WERI-Rb-1 (cell line): ENCODE results near the gene KRTAP13-1.

Experiments
- DNase-seq: peaks from one replicate; pipeline ENCODE4 v3.0.0-alpha.2; 2020
- H3K27ac ChIP-seq: fragments of 250-450 bp; sonication (Bioruptor Pico); 2 replicates; pipeline ENCODE4 v1.5.1; 2020; ENCODE audit warnings: mild to moderate bottlenecking, moderate library complexity
- H3K27me3 ChIP-seq: fragments of 250-450 bp; sonication (Bioruptor Pico); 2 replicates; pipeline ENCODE4 v1.5.1; 2021; ENCODE audit warnings: mild to moderate bottlenecking, low read depth, moderate library complexity; ENCODE audit not compliant: insufficient read depth, severe bottlenecking
- H3K36me3 ChIP-seq: fragments of 250-450 bp; sonication (Bioruptor Pico); 2 replicates; pipeline ENCODE4 v1.5.1; 2020; ENCODE audit warnings: mild to moderate bottlenecking, moderate library complexity
- H3K4me3 ChIP-seq: 2 replicates; pipeline ENCODE4 v1.5.1; 2011; ENCODE audit warnings: low read depth, mild to moderate bottlenecking, control low read depth, low read length
- H3K9me3 ChIP-seq: fragments of 250-450 bp; sonication (Bioruptor Pico); 2 replicates; pipeline ENCODE4 v1.5.1; 2021; ENCODE audit warnings: mild to moderate bottlenecking, moderate library complexity; ENCODE audit not compliant: severe bottlenecking
- TF ChIP-seq, protein P1 (sequence below): IDR thresholded peaks from 2 replicates; pipeline ENCODE4 v1.5.1; 2011; ENCODE audit warnings: low read depth, mild to moderate bottlenecking, control low read depth, inconsistent platforms, low read length

Gene KRTAP13-1

DNA sequence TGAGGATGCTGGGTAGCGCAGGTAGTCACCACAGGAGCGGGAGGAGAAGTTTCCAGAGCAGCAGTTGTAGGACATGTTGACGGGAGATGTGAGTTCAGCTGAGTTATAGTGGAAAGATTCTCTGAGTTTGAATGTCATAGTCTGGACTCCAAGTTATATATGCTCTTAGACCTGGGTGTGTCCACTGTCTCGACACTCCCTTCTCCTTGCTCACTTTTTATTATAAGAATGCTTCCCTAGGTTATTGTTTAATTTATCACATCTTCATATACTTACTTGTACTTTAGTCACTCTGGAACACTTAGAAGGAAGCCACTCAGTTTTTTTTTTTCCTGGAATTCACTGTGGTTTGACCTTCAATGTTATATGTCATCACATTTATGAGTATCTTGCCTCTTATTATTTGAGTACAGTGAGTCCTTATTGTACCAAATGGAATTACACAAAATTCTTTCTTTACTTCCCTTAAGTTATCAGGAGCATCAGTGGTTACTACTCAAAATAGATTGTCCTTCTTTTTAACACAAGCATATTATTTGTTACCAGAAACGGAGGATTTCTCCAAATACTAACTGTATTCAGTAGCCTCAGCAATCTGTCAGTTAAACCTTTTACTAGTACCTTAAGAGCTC is 23.6 kb upstream of the KRTAP13-1 start, which contains the start of gene KRTAP13-2:
TSS of gene KRTAP13-2 (minus strand) at position 133 of the 632 bp plus-strand sequence. CDS start at position 75, 58 bp downstream.
- DNase-seq: no peak
- H3K27ac ChIP-seq: no peak within 1 kb of the TSS
- TF ChIP-seq, protein P1, sequence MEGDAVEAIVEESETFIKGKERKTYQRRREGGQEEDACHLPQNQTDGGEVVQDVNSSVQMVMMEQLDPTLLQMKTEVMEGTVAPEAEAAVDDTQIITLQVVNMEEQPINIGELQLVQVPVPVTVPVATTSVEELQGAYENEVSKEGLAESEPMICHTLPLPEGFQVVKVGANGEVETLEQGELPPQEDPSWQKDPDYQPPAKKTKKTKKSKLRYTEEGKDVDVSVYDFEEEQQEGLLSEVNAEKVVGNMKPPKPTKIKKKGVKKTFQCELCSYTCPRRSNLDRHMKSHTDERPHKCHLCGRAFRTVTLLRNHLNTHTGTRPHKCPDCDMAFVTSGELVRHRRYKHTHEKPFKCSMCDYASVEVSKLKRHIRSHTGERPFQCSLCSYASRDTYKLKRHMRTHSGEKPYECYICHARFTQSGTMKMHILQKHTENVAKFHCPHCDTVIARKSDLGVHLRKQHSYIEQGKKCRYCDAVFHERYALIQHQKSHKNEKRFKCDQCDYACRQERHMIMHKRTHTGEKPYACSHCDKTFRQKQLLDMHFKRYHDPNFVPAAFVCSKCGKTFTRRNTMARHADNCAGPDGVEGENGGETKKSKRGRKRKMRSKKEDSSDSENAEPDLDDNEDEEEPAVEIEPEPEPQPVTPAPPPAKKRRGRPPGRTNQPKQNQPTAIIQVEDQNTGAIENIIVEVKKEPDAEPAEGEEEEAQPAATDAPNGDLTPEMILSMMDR: no peak
- H3K9me3 ChIP-seq: peaks cover 6% of the 10 kb centered on the region
- H3K4me3 ChIP-seq: no peak within 1 kb of the TSS
- H3K27me3 ChIP-seq: peaks cover 65% of the 10 kb centered on the region
- no peaks in the 10 kb centered on the region for H3K36me3 ChIP-seq

DNA sequence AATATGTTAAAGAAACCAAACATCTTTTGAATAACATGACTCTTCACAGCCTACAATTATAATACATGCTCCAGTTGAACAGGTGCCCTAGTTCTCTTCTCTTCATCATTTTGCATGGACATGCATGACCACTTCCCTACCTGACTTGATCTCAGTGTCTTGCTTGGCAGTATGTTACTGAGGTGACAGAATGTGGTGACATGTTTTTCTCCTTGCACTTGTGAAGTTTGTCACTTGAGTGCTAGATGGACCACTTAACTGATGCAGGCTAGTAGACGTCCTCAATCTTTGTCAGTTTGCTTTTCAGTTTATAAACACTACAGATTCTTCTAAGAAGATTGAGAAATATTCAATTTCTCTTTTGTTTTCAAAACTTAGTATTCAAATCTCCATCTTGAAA is 13.6 kb upstream of the KRTAP13-1 start:
- Histone ChIP-seq H3K27ac (no peak overlapping the region), H3K4me3 (no peak overlapping the region), H3K9me3 (no peaks in the 10 kb centered on the region), H3K36me3 (no peaks in the 10 kb centered on the region), H3K27me3 (peaks cover 81% of the 10 kb centered on the region)
- DNase-seq: no peak
- TF ChIP-seq, protein P1: no peak

DNA sequence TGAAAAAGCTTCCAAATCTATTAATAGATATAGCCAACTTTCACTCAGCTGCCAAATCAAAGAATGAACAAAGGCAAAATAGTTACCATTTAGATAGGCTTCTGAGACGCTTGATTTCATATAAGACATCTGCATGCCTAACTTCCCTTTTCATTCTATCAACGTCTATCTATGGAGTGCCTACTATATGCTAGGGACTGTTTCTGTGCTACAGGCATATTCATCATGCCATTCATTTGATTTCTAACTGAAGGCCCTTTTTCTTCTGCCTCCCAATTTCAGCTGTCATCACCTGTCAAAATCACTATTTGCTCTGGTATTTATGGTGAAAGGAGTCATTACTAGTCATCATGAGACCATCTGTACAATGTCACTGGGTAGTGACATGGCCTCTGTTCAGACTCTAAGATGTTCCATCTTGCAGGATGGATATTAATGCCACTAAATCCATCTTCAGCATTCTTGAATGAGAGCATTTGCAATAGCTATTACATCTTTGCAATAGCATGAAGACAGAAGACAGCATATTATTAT is 4.3 kb upstream of the KRTAP13-1 start:
- DNase-seq: no peak
- no peak overlapping the region for H3K27ac ChIP-seq
- TF ChIP-seq, protein P1: no peak
- no peak overlapping the region for H3K4me3 ChIP-seq
- H3K36me3 ChIP-seq: no peaks in the 10 kb centered on the region
- H3K9me3 ChIP-seq: peaks cover 10% of the 10 kb centered on the region
- H3K27me3 ChIP-seq: peaks cover 85% of the 10 kb centered on the region

DNA sequence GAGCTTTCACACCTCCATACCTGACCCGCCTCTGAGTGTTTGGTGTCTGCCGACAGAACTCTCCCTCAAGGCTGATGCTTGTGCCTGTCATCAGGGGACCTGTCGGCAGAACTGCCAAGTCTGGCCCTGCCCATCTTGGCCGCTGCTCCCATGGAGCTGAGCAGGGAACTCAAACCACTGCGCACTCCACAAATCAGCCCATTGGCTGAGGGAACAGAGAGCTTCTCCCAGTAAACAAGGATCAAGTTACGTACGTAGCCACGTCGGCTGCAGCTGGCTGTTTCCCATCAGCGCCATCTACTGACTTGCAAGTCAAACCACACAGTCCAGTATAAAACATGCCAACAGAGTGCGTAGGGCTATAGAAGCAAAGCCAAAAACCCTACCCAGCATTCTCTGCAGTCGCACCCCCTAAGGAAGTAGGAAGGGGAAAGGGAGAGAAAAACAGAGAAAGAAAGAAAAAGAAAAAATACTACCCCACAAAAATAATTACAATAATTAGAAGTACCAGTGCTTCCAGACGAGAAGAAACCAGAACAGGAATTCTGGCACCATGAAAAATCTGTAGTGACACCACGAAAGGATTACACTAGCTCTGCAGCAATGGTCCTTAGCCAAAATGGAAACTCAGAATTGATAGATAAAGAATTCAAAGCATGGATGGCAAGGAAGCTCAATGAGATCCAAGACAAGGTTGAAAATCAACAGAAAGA is 13.1 kb downstream of the KRTAP13-1 start:
- H3K4me3 ChIP-seq: no peak overlapping the region
- TF ChIP-seq, protein P1: peak; percentile 87
- no peak overlapping the region for H3K27ac ChIP-seq
- no peaks in the 10 kb centered on the region for H3K9me3 ChIP-seq
- peak; percentile 67 for DNase-seq
- no peaks in the 10 kb centered on the region for H3K36me3 ChIP-seq
- peaks cover 71% of the 10 kb centered on the region for H3K27me3 ChIP-seq

DNA sequence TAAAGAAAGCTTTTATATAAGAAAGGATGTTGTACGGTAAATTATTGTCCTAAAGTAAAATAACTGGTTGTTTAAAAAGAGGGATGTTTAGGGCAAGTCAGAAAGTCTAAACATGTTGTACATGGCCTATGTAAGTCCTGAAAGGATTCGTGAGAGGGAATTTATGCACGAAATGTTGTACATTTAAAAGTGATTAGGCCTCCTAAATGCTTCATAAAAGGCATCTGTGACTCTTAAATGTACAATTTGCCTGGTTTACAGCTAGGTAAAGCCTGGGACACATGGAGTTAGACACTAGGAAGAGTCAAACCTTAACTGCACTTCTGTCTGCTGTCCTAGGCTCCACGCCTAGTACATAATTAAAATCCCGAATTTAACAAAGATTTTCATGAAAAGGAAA is 20.2 kb downstream of the KRTAP13-1 start:
- peaks cover 76% of the 10 kb centered on the region for H3K27me3 ChIP-seq
- DNase-seq: no peak
- H3K27ac ChIP-seq: no peak overlapping the region
- TF ChIP-seq, protein P1: no peak
- no peak overlapping the region for H3K4me3 ChIP-seq
- peaks cover 7% of the 10 kb centered on the region for H3K9me3 ChIP-seq
- H3K36me3 ChIP-seq: no peaks in the 10 kb centered on the region
